DMS114 treated with DMSO at 0.1 percent for 48 hours (cell line): ENCODE measurements around the gene KCNN4.
"Not testable (repeated sequence)": the region's sequence is repeated elsewhere in the genome, so short reads cannot be mapped to it uniquely, and the experiment has no call there.

ENCODE experiments used
- DNase-seq: peaks from one replicate; lab custom pipeline; 2025; ENCODE audit not compliant: unreplicated experiment; lab: John Stamatoyannopoulos, UW

KCNN4 gene

GRCh38 chr19:43780706-43781525, at the start of gene KCNN4:
Gene KCNN4, minus strand, starts transcription at chr19:43780973. Its CDS starts 112 bp downstream, at chr19:43780861.
- DNase-seq = no peak

DNA sequence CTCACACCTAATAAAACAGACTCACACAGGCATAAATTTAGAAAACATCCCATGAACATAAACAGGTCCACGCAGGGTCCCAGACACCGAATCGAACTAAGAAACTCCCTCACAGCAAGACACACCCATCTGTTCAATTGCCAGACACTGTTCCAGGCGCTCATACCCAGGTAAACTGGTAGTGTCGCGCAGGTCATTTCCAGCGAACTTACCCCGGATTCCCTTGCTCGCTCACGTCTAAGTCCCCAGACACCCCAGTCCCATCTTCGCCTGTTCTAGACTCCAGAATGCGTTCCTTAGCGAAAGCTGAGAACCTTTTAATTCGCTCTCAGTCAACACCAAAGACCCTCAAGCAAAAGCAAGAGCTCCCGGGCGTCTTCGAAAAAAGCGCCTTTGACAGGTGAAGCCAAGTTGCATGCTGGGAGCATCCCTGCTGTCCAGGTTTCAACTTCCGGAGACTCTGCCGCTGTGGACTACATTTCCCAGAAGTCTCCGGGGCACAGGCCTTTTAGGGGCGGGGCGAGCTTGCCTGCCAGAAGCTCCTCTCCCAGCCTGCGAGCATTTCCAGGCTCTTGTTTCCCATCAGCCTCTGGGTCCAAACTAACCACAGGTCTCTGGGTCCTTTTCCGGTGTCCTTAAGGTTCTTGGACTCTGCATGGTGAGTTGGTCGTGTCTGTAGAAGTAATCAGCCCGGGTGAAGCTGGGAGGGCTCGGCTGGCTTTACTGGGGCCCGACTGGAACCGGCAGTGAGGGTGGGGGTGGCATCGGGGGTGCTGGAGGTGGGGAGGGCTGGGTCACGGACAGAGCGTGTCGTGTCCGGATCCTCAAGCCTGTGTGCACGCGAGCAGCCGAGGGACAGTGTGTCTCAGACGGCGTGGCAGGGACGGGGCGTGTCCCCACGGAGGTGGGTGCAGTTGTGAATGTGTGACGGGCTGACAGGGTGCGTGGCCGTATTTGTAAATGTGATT, 46.3 kb upstream of the KCNN4 start, which contains the start of gene ZNF283:
Gene ZNF283 (plus strand): TSS at position 535 of the 968 bp plus-strand sequence. CDS start 6,184 bp downstream, outside the sequence.
- peak; percentile 82 for DNase-seq

DNA sequence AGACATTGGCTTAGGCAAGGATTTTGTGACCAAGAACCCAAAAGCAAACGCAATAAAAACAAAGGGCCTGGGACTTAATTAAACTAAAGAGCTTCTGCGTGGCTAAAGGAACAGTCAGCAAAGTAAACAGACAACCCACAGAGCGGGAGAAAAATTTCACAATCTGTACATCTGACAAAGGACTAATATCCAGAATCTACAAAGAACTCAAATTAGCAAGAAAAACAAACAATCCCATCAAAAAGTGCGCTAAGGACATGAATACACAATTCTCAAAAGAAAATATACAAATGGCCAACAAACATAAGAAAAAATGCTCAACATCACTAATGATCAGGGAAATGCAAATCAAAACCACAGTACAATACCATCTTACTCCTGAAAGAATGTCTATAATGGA, 43.8 kb upstream of the KCNN4 start:
- DNase-seq = not testable (repeated sequence)

DNA sequence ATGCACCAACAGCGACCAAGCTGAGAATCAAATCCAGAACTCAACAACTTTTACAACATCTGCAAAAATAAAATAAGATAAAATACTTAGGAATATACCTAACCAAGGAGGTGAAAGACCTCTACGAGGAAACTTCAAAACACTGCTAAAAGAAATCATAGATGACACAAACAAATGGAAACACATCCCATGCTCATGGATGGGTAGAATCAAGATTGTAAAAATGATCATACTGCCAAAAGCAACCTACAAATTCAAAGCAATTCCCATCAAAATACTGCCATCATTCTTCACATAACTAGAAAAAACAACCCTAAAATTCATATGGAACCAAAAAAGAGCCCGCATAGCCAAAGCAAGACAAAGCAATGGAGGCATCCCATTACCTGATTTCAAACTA, 43.1 kb upstream of the KCNN4 start:
- DNase-seq = not testable (repeated sequence)

- no peak for DNase-seq
These were observed 40.1 kb upstream of the KCNN4 start for GRCh38 chr19:43820884-43821215.

DNA sequence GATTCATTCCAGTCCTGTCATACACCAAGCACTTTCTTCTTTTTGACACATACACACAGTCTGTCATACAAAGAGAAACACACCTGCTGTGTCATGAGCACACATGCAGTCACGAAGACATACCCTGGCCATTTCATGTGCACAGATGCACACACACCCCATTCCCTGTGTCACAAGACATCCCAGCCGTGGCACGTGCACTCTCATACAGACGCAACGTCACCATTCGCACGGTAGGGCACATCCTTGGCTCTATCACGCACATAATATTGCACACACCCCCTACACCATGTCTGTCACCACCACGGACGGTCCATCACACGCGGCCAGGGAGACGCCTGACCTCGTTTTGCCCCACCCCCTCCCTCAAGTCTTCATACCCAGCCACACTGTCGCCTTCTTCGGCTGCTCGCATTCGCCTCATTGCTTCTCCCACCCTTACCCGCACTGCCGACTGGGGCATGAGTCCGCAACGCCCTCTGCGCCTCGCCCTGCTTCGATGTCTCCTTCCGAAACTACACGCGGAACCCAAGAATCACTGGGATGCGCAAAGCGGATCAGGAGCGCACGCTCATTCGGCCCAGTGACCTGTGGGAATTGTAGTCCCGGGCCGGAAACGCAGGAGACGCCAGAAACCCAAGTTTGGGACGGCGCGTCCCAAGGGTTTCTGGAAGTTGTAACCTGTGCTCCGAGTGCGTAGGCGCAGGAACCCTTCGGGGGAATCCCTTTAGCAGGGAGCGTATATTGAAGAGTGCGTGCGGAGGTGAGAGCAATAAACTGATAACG, 39.5 kb upstream of the KCNN4 start:
- DNase-seq = no peak

DNA sequence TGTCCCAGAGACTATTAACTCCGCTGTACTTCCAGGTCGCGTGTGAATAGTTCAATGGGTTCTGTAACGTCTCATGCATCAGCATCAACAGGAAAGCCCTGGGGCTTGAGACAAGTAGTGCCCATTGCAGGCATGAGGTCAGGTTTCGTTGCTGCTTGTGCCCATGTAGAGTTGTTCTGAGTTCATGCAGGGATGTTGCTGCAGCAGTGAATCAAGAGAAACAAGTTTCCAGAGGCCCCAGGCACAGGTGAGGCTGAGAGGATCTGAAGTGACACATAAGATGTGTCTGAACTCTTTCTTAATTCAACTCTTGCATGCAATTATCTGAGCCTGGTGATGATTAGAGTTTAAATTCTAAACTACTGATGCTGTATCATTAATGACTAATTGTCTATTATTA, 37.7 kb upstream of the KCNN4 start:
- no peak for DNase-seq

DNA sequence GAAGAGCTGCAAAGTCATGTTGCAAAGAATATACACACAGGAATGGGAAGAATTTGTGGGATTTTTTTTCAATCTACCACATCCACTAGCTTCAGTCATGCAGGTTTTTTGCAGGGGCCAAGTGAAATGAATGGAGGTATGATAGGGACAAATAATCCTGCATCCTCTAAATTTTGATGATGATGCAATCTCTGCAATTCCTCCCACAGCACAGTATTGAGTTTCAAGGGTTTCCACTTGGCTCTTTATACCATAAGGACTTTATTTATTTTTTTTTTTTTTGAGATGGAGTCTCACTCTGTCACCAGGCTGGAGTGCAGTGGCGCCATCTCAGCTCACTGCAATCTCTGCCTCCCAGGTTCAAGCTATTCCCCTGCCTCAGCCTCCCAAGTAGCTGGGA, 36.7 kb upstream of the KCNN4 start:
- DNase-seq = not testable (repeated sequence)

GRCh38 chr19:43814663-43815352, 34.0 kb upstream of the KCNN4 start:
- DNase-seq = no peak

GRCh38 chr19:43812688-43813087, 31.9 kb upstream of the KCNN4 start:
- no peak for DNase-seq

- DNase-seq = no peak
These were observed 31.5 kb upstream of the KCNN4 start for GRCh38 chr19:43812259-43812658.

- no peak for DNase-seq
These were observed 31.1 kb upstream of the KCNN4 start for GRCh38 chr19:43811837-43812236.

GRCh38 chr19:43809762-43810696, 29.3 kb upstream of the KCNN4 start:
- DNase-seq = peak; percentile 6

GRCh38 chr19:43807651-43808050, 26.9 kb upstream of the KCNN4 start:
- DNase-seq = no peak

- DNase-seq = no peak
These were observed 26.1 kb upstream of the KCNN4 start for GRCh38 chr19:43806848-43807247.

- DNase-seq = not testable (repeated sequence)
These were observed 25.6 kb upstream of the KCNN4 start for GRCh38 chr19:43806401-43806800.

GRCh38 chr19:43804432-43804831, 23.7 kb upstream of the KCNN4 start:
- DNase-seq = no peak

DNA sequence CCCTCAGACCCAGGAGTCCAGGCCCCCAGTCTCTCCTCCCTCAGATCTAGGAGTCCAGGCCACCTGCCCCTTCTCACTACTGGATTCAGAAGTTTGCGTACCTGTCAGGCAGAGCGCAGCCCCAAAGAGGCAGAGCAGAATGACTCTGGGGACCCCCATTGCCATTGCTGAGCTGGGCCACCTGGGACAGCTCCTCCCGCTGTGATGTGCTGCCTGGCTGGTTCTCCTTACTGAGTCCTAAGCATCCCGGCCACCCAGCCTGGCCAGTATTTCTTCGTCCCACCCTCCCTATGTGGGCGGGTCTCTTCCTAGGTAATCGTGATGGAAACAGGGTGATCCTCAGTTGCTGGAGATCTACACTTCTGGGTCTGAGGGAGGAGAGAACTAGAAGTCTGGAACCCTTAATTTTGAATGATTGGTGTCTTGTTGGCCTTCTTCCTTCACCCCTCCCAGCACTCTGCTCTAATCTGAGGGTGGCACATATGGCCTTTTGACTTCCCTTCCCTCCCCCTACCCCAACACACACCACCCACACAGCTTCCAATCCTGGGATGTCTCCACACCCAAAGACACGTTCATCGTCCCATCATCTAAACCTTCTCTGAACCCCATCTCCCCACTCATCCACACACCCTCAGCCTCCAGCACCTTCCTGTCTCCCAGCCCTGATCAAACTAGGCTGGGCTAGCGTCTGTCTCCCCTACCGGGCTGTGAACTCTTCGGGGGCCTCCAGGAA, 21.6 kb upstream of the KCNN4 start, which contains the start of gene LYPD5:
Gene LYPD5 (minus strand): TSS at position 232 of the 736 bp plus-strand sequence. CDS start 67 bp downstream, at position 165.
- no peak for DNase-seq
